Trophoblast cell (in vitro differentiated cells and primary cell): ENCODE results near the gene MAGEB3.

Experiments used
- DNase-seq, 2 donors: peaks; one replicate each; pipeline ENCODE4 v3.0.0-alpha.2; 2016
- H2AFZ ChIP-seq: 2 replicates; pipeline ENCODE4 v1.6.1; 2013; ENCODE audit warnings: low read length, moderate library complexity, mild to moderate bottlenecking; ENCODE audit not compliant: insufficient read depth, poor library complexity
- H2AK5ac ChIP-seq: 2 replicates; pipeline ENCODE4 v1.6.1; 2013; ENCODE audit warnings: mild to moderate bottlenecking, low read length
- H2BK120ac ChIP-seq: 2 replicates; pipeline ENCODE4 v1.6.1; 2013; ENCODE audit warnings: low read length, mild to moderate bottlenecking, moderate library complexity; ENCODE audit not compliant: insufficient read depth, poor library complexity
- H2BK12ac ChIP-seq: 2 replicates; pipeline ENCODE4 v1.6.1; 2013; ENCODE audit warnings: mild to moderate bottlenecking, low read length, moderate library complexity
- H2BK5ac ChIP-seq: 2 replicates; pipeline ENCODE4 v1.6.1; 2013; ENCODE audit warnings: low read length, low read depth, moderate library complexity, mild to moderate bottlenecking; ENCODE audit not compliant: poor library complexity
- H3K14ac ChIP-seq: 2 replicates; pipeline ENCODE4 v1.6.1; 2013; ENCODE audit warnings: mild to moderate bottlenecking, low read length
- H3K18ac ChIP-seq: 2 replicates; pipeline ENCODE4 v1.6.1; 2013; ENCODE audit warnings: mild to moderate bottlenecking, low read length
- H3K23ac ChIP-seq: 2 replicates; pipeline ENCODE4 v1.6.1; 2013; ENCODE audit warnings: low read length
- H3K27ac ChIP-seq: 2 replicates; pipeline ENCODE4 v1.5.1; 2013; ENCODE audit warnings: low read depth, mild to moderate bottlenecking, inconsistent platforms, low read length, moderate library complexity
- H3K27me3 ChIP-seq: 2 replicates; pipeline ENCODE4 v1.6.1; 2013; ENCODE audit warnings: inconsistent platforms, mild to moderate bottlenecking, low read length, moderate library complexity; ENCODE audit not compliant: insufficient read depth
- H3K36me3 ChIP-seq, 2 experiments: 1 replicate in 1 of 2; 2 replicates in 1 of 2; pipeline ENCODE4 v1.6.1; 2013; ENCODE audit warnings: low read length in 2 of 2, mild to moderate bottlenecking in 2 of 2, moderate library complexity in 1 of 2; ENCODE audit not compliant: insufficient read depth in 2 of 2, control insufficient read depth in 1 of 2
- H3K4ac ChIP-seq: 2 replicates; pipeline ENCODE4 v1.6.1; 2013; ENCODE audit warnings: low read depth, mild to moderate bottlenecking, low read length, moderate library complexity
- H3K4me1 ChIP-seq, 2 experiments: 1 replicate in 1 of 2; 2 replicates in 1 of 2; pipeline ENCODE4 v1.6.1; 2013; ENCODE audit warnings: low read length in 2 of 2, mild to moderate bottlenecking in 2 of 2, moderate library complexity in 1 of 2; ENCODE audit not compliant: insufficient read depth in 2 of 2, control insufficient read depth in 1 of 2
- H3K4me2 ChIP-seq: 2 replicates; pipeline ENCODE4 v1.6.1; 2013; ENCODE audit warnings: inconsistent platforms, mild to moderate bottlenecking, low read length, moderate library complexity
- H3K4me3 ChIP-seq: 2 replicates; pipeline ENCODE4 v1.5.1; 2013; ENCODE audit warnings: mild to moderate bottlenecking, low read depth, low read length, inconsistent platforms
- H3K79me1 ChIP-seq: one replicate; pipeline ENCODE4 v1.6.1; 2013; ENCODE audit warnings: low read length
- H3K79me2 ChIP-seq: 2 replicates; pipeline ENCODE4 v1.6.1; 2013; ENCODE audit warnings: low read length, mild to moderate bottlenecking; ENCODE audit not compliant: control insufficient read depth, insufficient read depth, poor library complexity
- H3K9ac ChIP-seq: 2 replicates; pipeline ENCODE4 v1.6.1; 2013; ENCODE audit warnings: mild to moderate bottlenecking, low read length
- H3K9me3 ChIP-seq: 2 replicates; pipeline ENCODE4 v1.6.1; 2013; ENCODE audit warnings: low read depth, mild to moderate bottlenecking, control low read depth, inconsistent platforms, low read length; ENCODE audit not compliant: insufficient read depth
- H4K12ac ChIP-seq: 2 replicates; pipeline ENCODE4 v1.6.1; 2013; ENCODE audit warnings: low read depth, mild to moderate bottlenecking, low read length, moderate library complexity
- H4K8ac ChIP-seq: 2 replicates; pipeline ENCODE4 v1.6.1; 2013; ENCODE audit warnings: low read depth, mild to moderate bottlenecking, low read length, moderate library complexity
- H4K91ac ChIP-seq: one replicate; pipeline ENCODE4 v1.6.1; 2013; ENCODE audit warnings: low read depth, mild to moderate bottlenecking, low read length, moderate library complexity
- WGBS: extraction: QIAGEN DNeasy Blood & Tissue Kit; methylation state at CpG from one replicate; pipeline ENCODE4 v1.1.7; 2013; ENCODE audit warnings: missing lambda C conversion rate; ENCODE audit not compliant: insufficient read length, insufficient coverage; ENCODE audit errors: extremely low coverage; 5-methylcytosine and 5-hydroxymethylcytosine counted together

The MAGEB3 gene

DNA sequence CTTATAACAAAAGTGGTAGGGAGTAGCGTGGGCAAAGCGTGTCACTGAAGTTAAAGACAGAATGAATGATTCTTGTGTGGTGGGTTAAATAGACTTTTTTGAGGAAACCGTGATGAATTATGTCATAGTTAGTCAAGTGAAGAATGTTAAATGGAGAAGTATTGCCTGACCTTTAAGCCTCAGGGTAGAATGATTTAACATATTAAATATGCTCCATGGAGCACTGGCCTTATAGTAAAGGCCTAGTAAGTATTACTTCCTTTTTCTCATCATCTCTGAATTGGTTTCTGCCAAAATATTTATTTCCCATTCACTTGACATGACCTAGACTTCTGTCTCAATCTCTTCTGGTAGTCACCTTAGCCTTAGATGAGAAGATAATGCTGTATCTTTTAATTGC is 40.2 kb downstream of the MAGEB3 start:
- H3K14ac ChIP-seq = no peak overlapping the region
- H4K8ac ChIP-seq = no peak overlapping the region
- no peak overlapping the region for H3K9ac ChIP-seq
- no peak overlapping the region for H2BK120ac ChIP-seq
- H2BK12ac ChIP-seq = no peak overlapping the region
- H3K9me3 ChIP-seq = no peaks in the 10 kb centered on the region
- H3K79me1 ChIP-seq = no peaks in the 10 kb centered on the region
- H2AK5ac ChIP-seq = no peak overlapping the region
- WGBS = no CpG with 5 or more reads among the region's 3 CpGs
- H3K27me3 ChIP-seq = no peaks in the 10 kb centered on the region
- H3K36me3 ChIP-seq = no peaks in the 10 kb centered on the region
- H4K91ac ChIP-seq = no peak overlapping the region
- H2AFZ ChIP-seq = no peak overlapping the region
- H3K4me2 ChIP-seq = no peak overlapping the region
- H3K18ac ChIP-seq = no peak overlapping the region
- H3K79me2 ChIP-seq = no peaks in the 10 kb centered on the region
- H3K4me1 ChIP-seq = no peaks in the 10 kb centered on the region
- no peak overlapping the region for H3K4ac ChIP-seq
- DNase-seq = peak in 1 of 2 donors; percentile 37
- H4K12ac ChIP-seq = no peak overlapping the region
- no peak overlapping the region for H2BK5ac ChIP-seq
- no peak overlapping the region for H3K27ac ChIP-seq
- no peak overlapping the region for H3K23ac ChIP-seq
- H3K4me3 ChIP-seq = no peak overlapping the region

DNA sequence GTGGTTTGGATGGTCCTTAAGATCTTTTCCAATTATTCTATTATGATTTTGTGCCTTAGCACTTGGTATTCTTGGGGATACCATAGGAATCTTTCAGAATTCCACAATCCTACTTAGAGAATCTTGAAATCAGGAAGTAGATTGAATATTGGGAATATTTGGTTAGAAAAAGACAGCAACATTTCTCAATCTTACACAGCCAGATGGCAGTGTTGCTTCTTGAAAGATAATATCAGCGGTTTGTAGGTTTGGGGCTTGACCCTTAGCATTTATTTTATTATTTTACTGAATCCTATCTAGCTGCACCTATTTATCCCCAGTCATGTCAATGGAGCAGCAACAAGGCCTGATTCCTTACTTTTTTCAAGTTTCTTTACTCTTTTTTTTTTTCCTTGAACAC is 45.0 kb downstream of the MAGEB3 start:
- H3K79me2 ChIP-seq = no peaks in the 10 kb centered on the region
- WGBS = no CpG with 5 or more reads among the region's 1 CpG
- H3K27ac ChIP-seq = no peak overlapping the region
- no peak overlapping the region for H4K91ac ChIP-seq
- H3K23ac ChIP-seq = no peak overlapping the region
- no peaks in the 10 kb centered on the region for H3K9me3 ChIP-seq
- H3K4ac ChIP-seq = no peak overlapping the region
- H3K36me3 ChIP-seq = no peaks in the 10 kb centered on the region
- H2BK5ac ChIP-seq = no peak overlapping the region
- H2BK12ac ChIP-seq = no peak overlapping the region
- H2AFZ ChIP-seq = no peak overlapping the region
- H2AK5ac ChIP-seq = no peak overlapping the region
- no peak for DNase-seq
- H3K4me2 ChIP-seq = no peak overlapping the region
- no peak overlapping the region for H3K14ac ChIP-seq
- H3K18ac ChIP-seq = no peak overlapping the region
- H3K4me1 ChIP-seq = no peaks in the 10 kb centered on the region
- H2BK120ac ChIP-seq = no peak overlapping the region
- H3K9ac ChIP-seq = no peak overlapping the region
- H3K27me3 ChIP-seq = no peaks in the 10 kb centered on the region
- H4K12ac ChIP-seq = no peak overlapping the region
- H3K79me1 ChIP-seq = no peaks in the 10 kb centered on the region
- no peak overlapping the region for H4K8ac ChIP-seq
- no peak overlapping the region for H3K4me3 ChIP-seq

DNA sequence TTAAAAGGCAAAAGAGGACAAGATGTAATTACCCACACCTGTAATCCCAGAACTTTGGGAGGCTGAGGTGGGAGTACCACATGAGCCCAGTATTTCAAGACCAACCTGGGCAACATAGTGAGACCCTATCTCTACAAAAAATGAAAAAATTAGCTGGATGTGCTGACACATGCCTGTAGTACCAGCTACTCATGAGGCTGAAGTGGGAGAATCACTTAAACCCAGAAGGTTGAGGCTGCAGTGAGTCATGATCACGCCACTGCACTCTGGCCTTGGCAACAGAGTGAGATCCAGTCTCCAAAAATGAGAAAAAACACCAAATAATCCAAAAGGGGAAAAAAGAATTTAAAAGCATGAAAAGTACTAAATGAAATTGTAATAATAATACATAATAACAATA is 47.9 kb downstream of the MAGEB3 start:
- H3K79me1 ChIP-seq = no peaks in the 10 kb centered on the region
- DNase-seq = no peak
- no peaks in the 10 kb centered on the region for H3K9me3 ChIP-seq
- H2AK5ac ChIP-seq = no peak overlapping the region
- no peak overlapping the region for H3K23ac ChIP-seq
- no peak overlapping the region for H3K4ac ChIP-seq
- H3K9ac ChIP-seq = no peak overlapping the region
- no peak overlapping the region for H2BK5ac ChIP-seq
- no peak overlapping the region for H3K4me2 ChIP-seq
- no peak overlapping the region for H2AFZ ChIP-seq
- H4K12ac ChIP-seq = no peak overlapping the region
- H3K27me3 ChIP-seq = no peaks in the 10 kb centered on the region
- no peaks in the 10 kb centered on the region for H3K79me2 ChIP-seq
- WGBS = no CpG with 5 or more reads among the region's 1 CpG
- H3K4me3 ChIP-seq = no peak overlapping the region
- H2BK120ac ChIP-seq = no peak overlapping the region
- H3K36me3 ChIP-seq = no peaks in the 10 kb centered on the region
- no peak overlapping the region for H4K91ac ChIP-seq
- H3K27ac ChIP-seq = no peak overlapping the region
- H3K4me1 ChIP-seq = no peaks in the 10 kb centered on the region
- no peak overlapping the region for H2BK12ac ChIP-seq
- no peak overlapping the region for H3K14ac ChIP-seq
- H3K18ac ChIP-seq = no peak overlapping the region
- no peak overlapping the region for H4K8ac ChIP-seq

DNA sequence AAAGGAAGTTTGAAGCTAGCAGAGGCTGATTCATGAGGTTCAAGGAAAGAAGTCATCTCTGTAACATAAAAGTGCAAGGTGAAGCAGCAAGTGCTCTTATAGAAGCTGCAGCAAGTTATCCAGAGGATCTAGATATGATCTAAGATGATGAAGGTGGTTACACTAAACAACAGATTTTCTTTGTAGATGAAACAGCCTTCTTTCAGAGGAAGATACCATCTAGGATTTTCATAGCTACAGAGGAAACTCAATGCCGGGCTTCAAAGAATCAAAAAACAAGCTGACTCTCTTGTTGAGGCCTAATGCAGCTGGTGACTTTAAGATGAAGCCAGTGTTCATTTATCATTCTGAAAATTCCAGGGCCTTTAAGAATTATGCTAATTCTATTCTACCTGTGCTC is 50.0 kb downstream of the MAGEB3 start:
- Histone ChIP-seq H3K23ac (no peak overlapping the region), H2BK12ac (no peak overlapping the region), H3K18ac (no peak overlapping the region), H4K12ac (no peak overlapping the region), H3K4ac (no peak overlapping the region), H4K91ac (no peak overlapping the region), H3K27ac (no peak overlapping the region), H3K4me2 (no peak overlapping the region), H2AK5ac (no peak overlapping the region), H3K27me3 (no peaks in the 10 kb centered on the region), H3K9ac (no peak overlapping the region), H3K9me3 (no peaks in the 10 kb centered on the region), H3K79me2 (no peaks in the 10 kb centered on the region), H3K36me3 (no peaks in the 10 kb centered on the region), H3K4me1 (no peaks in the 10 kb centered on the region), H2BK5ac (no peak overlapping the region), H4K8ac (no peak overlapping the region), H3K14ac (no peak overlapping the region), H3K4me3 (no peak overlapping the region), H2AFZ (no peak overlapping the region), H2BK120ac (no peak overlapping the region), H3K79me1 (no peaks in the 10 kb centered on the region)
- WGBS = no CpG with 5 or more reads among the region's 1 CpG
- no peak for DNase-seq

DNA sequence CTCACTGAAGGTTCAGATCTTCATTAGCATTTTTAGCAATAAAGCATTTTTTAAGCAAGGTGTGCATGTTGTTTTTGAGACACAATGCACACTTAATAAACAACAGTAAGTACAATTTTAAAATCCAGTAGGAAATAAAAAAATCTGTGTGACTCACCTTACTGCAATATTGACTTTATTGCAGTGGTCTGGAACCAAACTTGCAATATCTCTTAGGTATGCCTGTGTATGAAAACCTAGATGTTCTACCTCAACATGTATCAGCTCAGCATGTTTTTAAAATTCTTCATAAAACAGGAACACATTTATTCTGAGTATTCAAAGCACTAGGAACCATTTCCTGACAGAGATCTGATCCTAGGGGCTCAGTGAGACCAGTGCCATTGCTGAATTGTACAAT is 52.1 kb downstream of the MAGEB3 start:
- H3K9me3 ChIP-seq = no peaks in the 10 kb centered on the region
- no peak overlapping the region for H2BK120ac ChIP-seq
- H3K79me2 ChIP-seq = no peaks in the 10 kb centered on the region
- H2AK5ac ChIP-seq = no peak overlapping the region
- no peak overlapping the region for H2BK12ac ChIP-seq
- H3K14ac ChIP-seq = no peak overlapping the region
- H4K91ac ChIP-seq = no peak overlapping the region
- no peak overlapping the region for H4K12ac ChIP-seq
- no peak overlapping the region for H3K4me3 ChIP-seq
- H3K27ac ChIP-seq = no peak overlapping the region
- no peaks in the 10 kb centered on the region for H3K27me3 ChIP-seq
- DNase-seq = no peak
- H4K8ac ChIP-seq = no peak overlapping the region
- H3K18ac ChIP-seq = no peak overlapping the region
- H3K23ac ChIP-seq = no peak overlapping the region
- no peak overlapping the region for H3K4me2 ChIP-seq
- no peak overlapping the region for H3K4ac ChIP-seq
- H2AFZ ChIP-seq = no peak overlapping the region
- H2BK5ac ChIP-seq = no peak overlapping the region
- H3K36me3 ChIP-seq = no peaks in the 10 kb centered on the region
- no peak overlapping the region for H3K9ac ChIP-seq
- H3K79me1 ChIP-seq = no peaks in the 10 kb centered on the region
- no peaks in the 10 kb centered on the region for H3K4me1 ChIP-seq
